Fibroblast of villous mesenchyme (primary cell): ENCODE results near the gene SLAMF7. TPM values are rescaled to one million over a fixed set of nuclear protein-coding genes. Genes with fewer than 3 reads are reported as not detected.

ENCODE experiments used
- DNase-seq: peaks from one replicate; pipeline ENCODE4 v3.0.0-alpha.2; 2010; ENCODE audit warnings: low read depth
- H3K4me3 ChIP-seq: 2 replicates; pipeline ENCODE4 v1.5.1; 2011; ENCODE audit warnings: low read depth, mild to moderate bottlenecking, low read length
- CTCF ChIP-seq: IDR thresholded peaks from 2 replicates; pipeline ENCODE4 v1.5.1; 2012; ENCODE audit warnings: low read depth, mild to moderate bottlenecking, low read length; ENCODE audit not compliant: insufficient read depth
- total RNA-seq: library from RNA; depleted of rRNA; stranded (reverse); fragments of >200 nt; gene quantifications from 2 replicates; pipeline ENCODE4 v1.2.3, GENCODE V29; 2012

SLAMF7 gene
- total RNA-seq, 1 donor: not detected

- DNase-seq: no peak
- TF ChIP-seq CTCF: no peak
- H3K4me3 ChIP-seq: no peak overlapping the region
These were observed 17.8 kb downstream of the SLAMF7 start for GRCh38 chr1:160756849-160757201.

GRCh38 chr1:160758521-160758920, 19.5 kb downstream of the SLAMF7 start:
- H3K4me3 ChIP-seq: no peak overlapping the region
- DNase-seq: no peak
- no peak for TF ChIP-seq CTCF

- DNase-seq: no peak
- TF ChIP-seq CTCF: no peak
- H3K4me3 ChIP-seq: no peak overlapping the region
These were observed 20.7 kb downstream of the SLAMF7 start for GRCh38 chr1:160759740-160760139.

GRCh38 chr1:160761046-160761445, 22.0 kb downstream of the SLAMF7 start:
- no peak for DNase-seq
- TF ChIP-seq CTCF: no peak
- H3K4me3 ChIP-seq: no peak overlapping the region

- DNase-seq: no peak
- no peak overlapping the region for H3K4me3 ChIP-seq
These were observed 22.8 kb downstream of the SLAMF7 start for GRCh38 chr1:160761886-160762285.

GRCh38 chr1:160763993-160764392, 24.9 kb downstream of the SLAMF7 start:
- no peak for DNase-seq
- TF ChIP-seq CTCF: no peak
- no peak overlapping the region for H3K4me3 ChIP-seq

More at GRCh38 chr1:160761886-160762285, 22.8 kb downstream of the SLAMF7 start:
- no peak for TF ChIP-seq CTCF
